NCI-H69 (cell line): ENCODE measurements around the gene CFAP90.
A peak's percentile ranks its signal among the peaks of the same experiment; 100 is the strongest.

Experiments
- DNase-seq: peaks from one replicate; lab custom pipeline; 2025; lab: John Stamatoyannopoulos, UW

CFAP90 gene

DNA sequence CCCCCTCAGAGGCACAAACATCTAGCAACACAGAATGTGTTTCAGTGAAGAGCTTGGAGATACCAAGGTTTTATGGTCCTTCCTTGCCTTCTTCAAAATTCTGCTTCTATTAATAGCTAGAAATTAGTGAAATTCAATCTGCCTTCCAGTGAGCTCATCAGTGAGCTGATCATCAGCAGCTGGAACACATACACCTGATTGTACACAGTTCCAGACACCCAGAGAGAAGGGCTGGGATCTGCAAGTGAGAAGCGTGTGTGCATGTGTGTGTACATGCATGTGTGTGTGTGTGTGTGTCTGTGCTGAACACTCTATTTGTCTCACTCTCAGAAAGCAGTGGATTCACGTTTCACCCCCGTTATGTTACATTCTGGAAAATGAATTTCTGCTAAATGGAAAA lies 28.5 kb downstream of the CFAP90 start:
- no peak for DNase-seq

GRCh38 chr5:7816535-7816901 lies 34.4 kb downstream of the CFAP90 start:
- no peak for DNase-seq

DNA sequence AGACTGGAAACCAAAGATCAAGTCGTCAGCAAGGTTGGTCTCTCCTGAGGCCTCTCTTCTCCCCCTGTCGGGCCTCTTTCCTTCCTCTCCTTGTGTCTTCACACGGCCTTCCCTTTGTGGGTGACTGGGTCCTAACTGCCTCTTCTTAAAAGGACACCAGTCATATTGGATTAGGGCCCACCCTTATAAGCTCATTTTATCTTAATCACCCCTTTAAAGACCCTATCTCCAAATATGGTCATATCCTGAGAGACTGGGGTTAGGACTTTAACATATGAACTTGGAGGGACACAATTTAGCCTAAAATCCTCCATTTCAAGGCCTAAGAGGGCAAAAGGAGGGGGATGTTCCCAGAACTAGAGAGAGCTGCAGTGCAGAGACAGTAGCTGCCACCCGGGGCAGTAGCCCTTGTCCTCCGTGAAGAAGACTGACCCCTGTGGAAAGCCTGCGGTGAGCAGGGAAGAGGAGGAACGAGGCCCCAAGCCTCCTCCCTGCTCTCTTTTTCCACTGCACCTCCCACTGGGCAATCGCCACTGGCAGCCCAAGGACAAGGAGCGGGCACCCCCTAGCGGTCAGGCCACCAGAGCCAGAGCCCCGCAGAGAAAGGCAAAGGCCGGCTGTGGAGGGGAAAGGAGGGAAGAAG lies 34.9 kb downstream of the CFAP90 start:
- DNase-seq, result peak; percentile 67

GRCh38 chr5:7814816-7815215 lies 36.1 kb downstream of the CFAP90 start:
- no peak for DNase-seq

GRCh38 chr5:7813576-7813975 lies 37.4 kb downstream of the CFAP90 start:
- DNase-seq, result no peak

- no peak for DNase-seq
These were observed 37.9 kb downstream of the CFAP90 start for GRCh38 chr5:7813007-7813406.

DNA sequence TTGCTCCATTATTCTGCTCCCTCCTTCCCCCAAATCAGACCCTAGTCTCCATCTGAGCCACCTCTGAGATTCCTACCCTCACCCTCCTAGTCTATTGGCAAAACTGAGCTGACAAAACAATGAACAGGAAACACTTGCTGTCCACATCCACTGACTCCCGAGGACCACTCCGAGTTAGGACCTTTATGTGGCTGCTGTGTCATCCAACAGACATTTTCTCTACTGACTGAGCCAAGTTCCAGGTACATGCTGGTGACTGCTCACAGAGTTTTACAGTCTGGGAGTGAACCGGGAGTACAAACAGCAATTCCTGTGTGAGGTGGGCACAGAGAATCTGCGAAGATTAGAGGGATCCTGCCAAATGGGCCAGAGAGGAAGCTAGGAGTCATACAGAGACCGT lies 39.2 kb downstream of the CFAP90 start:
- DNase-seq, result no peak

DNA sequence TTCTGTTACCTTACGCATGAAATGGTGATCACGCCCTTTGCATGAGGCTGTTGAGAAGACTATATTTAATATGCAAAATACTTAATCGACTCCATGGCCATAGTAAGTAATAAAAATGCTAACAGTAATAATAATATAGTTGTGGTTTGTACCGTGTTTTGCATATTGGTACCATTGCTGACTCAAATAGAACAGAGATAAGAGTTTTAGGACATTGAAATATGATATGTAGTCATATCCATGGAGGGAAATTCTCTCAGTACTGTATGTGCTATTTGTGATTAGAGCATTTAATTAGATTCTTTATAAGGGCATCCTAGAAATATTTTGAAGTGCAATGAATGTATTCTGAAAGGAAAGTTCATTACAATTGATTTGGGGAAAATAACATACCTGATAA lies 41.9 kb downstream of the CFAP90 start:
- no peak for DNase-seq

GRCh38 chr5:7805379-7805778 lies 45.6 kb downstream of the CFAP90 start:
- no peak for DNase-seq

DNA sequence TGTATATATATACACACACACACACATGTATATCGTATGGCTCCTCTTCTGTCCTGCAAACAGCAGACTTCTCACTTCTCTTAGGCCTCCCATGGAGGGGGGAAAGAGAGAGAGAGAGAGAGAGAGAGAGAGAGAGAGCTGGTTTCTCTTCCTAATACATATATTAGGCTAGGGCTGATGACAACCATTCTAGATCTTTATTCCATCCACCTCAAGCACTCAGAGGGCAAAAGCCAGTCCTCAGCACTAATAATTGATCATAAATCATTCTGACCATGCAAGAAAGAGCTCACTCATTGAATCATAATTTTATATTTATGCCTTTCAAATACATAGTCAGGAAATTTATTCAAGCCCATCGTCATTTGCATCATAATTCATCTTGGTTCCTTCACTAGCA lies 47.0 kb downstream of the CFAP90 start:
- no peak for DNase-seq

DNA sequence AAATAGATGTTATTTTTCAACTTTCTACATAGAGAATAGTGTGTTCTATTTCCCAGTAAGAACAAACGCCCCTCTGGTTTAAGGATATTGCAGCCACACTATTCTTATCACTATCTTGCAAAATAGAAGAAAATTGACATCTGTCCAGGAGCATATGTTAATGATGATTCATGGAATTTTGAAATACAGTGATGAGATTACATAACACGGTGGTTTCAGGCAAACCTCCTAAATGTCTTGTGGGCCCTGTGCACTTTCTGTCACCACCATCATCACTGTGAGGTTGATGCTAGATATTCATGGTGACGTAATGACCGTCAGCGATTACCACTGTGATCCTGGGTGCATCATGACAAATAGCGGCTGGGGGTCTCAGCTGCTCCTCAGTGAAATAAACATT lies 48.1 kb downstream of the CFAP90 start:
- no peak for DNase-seq

DNA sequence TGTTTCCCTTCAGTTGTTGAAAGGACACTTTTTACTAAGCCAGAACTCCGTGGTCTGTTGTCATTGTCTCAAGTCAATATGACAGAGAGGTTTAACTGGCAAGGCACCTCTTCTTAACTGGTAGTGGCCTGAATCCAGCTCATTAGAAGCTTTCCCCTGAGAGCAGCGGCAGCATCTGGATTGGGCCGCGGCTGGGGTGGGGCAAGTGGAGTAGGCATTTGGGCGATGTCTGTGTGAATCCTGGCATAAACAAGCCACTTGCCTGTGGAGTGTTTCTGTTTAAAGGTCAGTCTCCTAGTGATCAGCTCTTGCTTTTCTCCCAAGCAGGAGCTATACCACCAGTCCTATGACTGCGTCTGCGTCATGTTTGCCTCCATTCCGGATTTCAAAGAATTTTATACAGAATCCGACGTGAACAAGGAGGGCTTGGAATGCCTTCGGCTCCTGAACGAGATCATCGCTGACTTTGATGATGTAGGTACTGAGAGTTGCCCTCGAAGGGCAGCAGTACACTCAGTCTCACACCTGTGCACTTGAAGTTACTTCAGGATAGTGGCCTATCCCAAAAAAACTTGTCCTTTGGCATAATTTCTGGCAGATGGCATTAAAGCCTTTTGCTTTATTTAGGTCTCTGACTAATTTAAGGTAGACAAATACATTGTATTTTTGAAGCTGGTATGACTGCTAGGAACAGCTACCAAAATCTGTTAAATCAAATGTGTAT lies 48.9 kb downstream of the CFAP90 start:
- no peak for DNase-seq

DNA sequence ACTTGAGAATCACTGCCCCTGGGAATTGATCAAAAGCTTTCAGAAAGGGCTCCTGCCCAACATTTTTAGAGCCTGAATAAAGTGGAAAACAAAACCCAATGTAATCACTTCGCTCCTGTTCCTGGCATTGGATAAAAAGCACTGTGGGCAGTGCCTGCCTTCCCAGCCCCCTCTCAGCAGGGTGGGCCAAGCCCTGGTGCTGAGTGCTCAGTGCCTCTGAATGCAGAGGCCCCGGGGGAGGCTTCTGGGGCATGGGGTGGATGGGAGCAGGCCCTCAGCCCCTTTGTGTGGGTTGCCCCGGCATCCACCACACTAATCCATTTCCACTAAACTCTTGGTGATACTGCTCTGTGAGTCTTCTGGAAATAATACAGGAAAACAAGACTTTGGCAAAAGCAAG lies 55.6 kb downstream of the CFAP90 start:
- no peak for DNase-seq

- no peak for DNase-seq
These were observed 56.1 kb downstream of the CFAP90 start for GRCh38 chr5:7794823-7795222.

DNA sequence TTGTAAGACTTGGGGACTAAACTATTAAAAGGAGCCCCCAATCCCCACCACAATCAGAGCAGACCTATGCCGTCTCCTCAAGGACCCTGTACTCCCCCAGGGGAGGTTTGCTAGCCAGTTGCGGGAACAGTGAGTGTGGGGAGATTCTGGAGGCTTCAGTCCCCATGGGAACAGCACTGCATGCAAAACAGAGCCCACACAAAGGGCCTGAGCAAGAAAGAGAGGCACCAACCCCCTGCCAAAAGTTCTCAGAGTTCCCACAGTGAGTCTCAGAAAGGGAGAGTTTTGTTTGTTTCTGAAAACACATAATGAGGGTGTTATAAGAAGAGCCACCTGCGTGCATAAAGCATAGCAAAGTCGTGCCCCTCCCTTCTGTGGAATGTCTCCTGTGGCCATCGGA lies 56.6 kb downstream of the CFAP90 start:
- no peak for DNase-seq

DNA sequence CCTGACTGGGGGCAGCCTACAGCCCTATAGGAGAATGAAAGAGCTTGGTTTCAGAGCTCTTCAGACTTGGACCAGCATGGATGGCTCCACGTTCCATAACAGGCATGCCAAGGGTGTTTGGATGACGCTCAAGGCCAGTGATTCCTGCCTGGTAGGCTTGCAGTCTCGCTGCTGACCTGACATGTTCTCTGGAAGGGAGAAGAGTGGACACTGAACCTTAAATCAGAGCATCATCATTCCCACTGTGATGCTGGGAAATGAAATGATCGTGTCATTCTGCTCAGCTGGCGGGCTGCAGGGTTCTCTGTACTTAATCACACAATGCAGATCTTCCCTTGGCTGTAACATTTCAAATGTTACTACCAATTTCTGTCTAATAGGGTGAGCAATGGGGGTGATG lies 57.0 kb downstream of the CFAP90 start:
- no peak for DNase-seq

DNA sequence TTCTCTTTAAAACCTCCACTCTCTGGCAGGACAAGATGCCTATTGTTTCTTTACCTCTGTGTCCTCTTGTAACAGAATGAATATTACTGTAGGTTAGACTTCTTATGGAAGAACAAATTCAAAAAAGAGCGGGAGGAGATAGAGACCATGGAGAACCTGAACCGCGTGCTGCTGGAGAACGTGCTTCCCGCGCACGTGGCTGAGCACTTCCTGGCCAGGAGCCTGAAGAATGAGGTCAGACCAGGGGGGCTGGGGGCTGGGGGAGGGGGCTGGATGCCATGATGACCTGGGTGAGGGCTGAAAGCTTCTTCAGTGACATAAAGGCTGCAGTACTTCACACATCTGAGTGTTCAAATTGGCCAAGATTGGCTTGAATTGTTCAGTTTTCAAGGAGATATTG lies 61.4 kb downstream of the CFAP90 start:
- DNase-seq, result no peak

- DNase-seq, result no peak
These were observed 63.2 kb downstream of the CFAP90 start for GRCh38 chr5:7787770-7788169.

- no peak for DNase-seq
These were observed 66.1 kb downstream of the CFAP90 start for GRCh38 chr5:7784683-7785380.

DNA sequence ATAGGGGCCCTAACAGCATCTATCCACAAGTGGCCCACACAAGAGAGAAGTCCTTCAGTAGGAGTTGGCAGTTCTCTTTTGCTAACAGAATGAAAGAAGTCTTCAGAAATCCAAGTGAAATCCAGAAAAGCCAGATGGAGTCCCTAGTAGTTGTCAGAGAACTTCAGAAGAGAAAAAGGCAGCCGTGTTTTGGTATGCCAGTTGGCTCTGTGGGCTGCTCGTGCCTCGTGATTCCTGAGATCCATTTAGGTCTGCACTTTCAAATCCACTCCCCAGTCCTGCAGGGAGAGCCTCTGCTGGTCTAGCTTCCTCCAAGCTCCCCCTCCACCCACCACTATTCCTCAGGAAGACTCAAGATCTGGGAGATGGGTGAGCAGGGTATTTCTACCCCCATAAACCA lies 69.0 kb downstream of the CFAP90 start:
- DNase-seq, result no peak
